DMS153 (cell line): ENCODE measurements around the gene CLDN5.

ENCODE experiments used
- DNase-seq: peaks from one replicate; lab custom pipeline; 2025; lab: John Stamatoyannopoulos, UW

CLDN5 gene

GRCh38 chr22:19524170-19525115 is at the start of gene CLDN5:
TSS of gene CLDN5 (minus strand) at chr22:19524410. CDS start at chr22:19524255, 155 bp downstream.
- peak; percentile 1 for DNase-seq

- DNase-seq, result no peak
Measured at GRCh38 chr22:19571995-19572394, 47.8 kb upstream of the CLDN5 start.

- DNase-seq, result no peak
Measured at GRCh38 chr22:19571207-19571795, 47.1 kb upstream of the CLDN5 start.

GRCh38 chr22:19569976-19570375 is 45.8 kb upstream of the CLDN5 start:
- DNase-seq, result no peak

GRCh38 chr22:19569276-19569640 is 45.0 kb upstream of the CLDN5 start:
- no peak for DNase-seq

GRCh38 chr22:19568337-19569275 is 44.4 kb upstream of the CLDN5 start:
- DNase-seq, result peak; percentile 49

- DNase-seq, result no peak
Measured at GRCh38 chr22:19567157-19568009, 43.2 kb upstream of the CLDN5 start.

- peak; percentile 44 for DNase-seq
Measured at GRCh38 chr22:19566279-19567156, 42.3 kb upstream of the CLDN5 start.

- peak; percentile 54 for DNase-seq
Measured at GRCh38 chr22:19565382-19566278, 41.4 kb upstream of the CLDN5 start.

- no peak for DNase-seq
Measured at GRCh38 chr22:19559956-19560355, 35.7 kb upstream of the CLDN5 start.

GRCh38 chr22:19559324-19559811 is 35.2 kb upstream of the CLDN5 start:
- no peak for DNase-seq

- no peak for DNase-seq
Measured at GRCh38 chr22:19556963-19557545, 32.8 kb upstream of the CLDN5 start.

- no peak for DNase-seq
Measured at GRCh38 chr22:19555651-19556050, 31.4 kb upstream of the CLDN5 start.

GRCh38 chr22:19554834-19555404 is 30.7 kb upstream of the CLDN5 start:
- no peak for DNase-seq

GRCh38 chr22:19553201-19553600 is 29.0 kb upstream of the CLDN5 start:
- no peak for DNase-seq

GRCh38 chr22:19550382-19550781 is 26.2 kb upstream of the CLDN5 start:
- DNase-seq, result no peak

GRCh38 chr22:19549428-19549827 is 25.2 kb upstream of the CLDN5 start:
- DNase-seq, result no peak

- DNase-seq, result no peak
Measured at GRCh38 chr22:19548964-19549363, 24.8 kb upstream of the CLDN5 start.
